DND-41 (cell line): ENCODE measurements around the gene ATAD3B.
"Not testable (repeated sequence)": the region's sequence is repeated elsewhere in the genome, so short reads cannot be mapped to it uniquely, and the experiment has no call there.

ENCODE experiments used
- ATAC-seq: fragments of 200-7000 bp; cut with Tn5 transposase; 3 replicates; pipeline ENCODE4 v1.9.1; 2021; ENCODE audit warnings: low read depth; ENCODE audit not compliant: insufficient read depth
- DNase-seq: peaks from one replicate; pipeline ENCODE4 v3.0.0-alpha.2; 2020
- H2AFZ ChIP-seq: 2 replicates; pipeline ENCODE4 v1.6.0; 2012; ENCODE audit warnings: low read depth, low read length
- H3K27ac ChIP-seq: 2 replicates; pipeline ENCODE4 v1.5.1; 2012; ENCODE audit warnings: low read length, inconsistent platforms
- H3K27me3 ChIP-seq: fragments of 200-600 bp; sonication (generic); 2 replicates; pipeline ENCODE4 v1.6.0; 2012; ENCODE audit warnings: low read length, mild to moderate bottlenecking, inconsistent platforms; ENCODE audit not compliant: insufficient read depth, poor library complexity
- H3K36me3 ChIP-seq: 2 replicates; pipeline ENCODE4 v1.5.1; 2012; ENCODE audit warnings: low read length, inconsistent platforms; ENCODE audit not compliant: insufficient read depth
- H3K4me1 ChIP-seq: 2 replicates; pipeline ENCODE4 v1.5.1; 2012; ENCODE audit warnings: mild to moderate bottlenecking, low read length; ENCODE audit not compliant: insufficient read depth
- H3K4me2 ChIP-seq: 2 replicates; pipeline ENCODE4 v1.6.0; 2012; ENCODE audit warnings: mild to moderate bottlenecking, moderate library complexity, low read length, inconsistent platforms; ENCODE audit not compliant: insufficient read depth
- H3K4me3 ChIP-seq, 2 experiments: fragments of 200-600 bp in 1 of 2; shearing (Covaris generic) in 1 of 2; 2 replicates each; pipeline ENCODE4 v1.5.1; 2012 to 2016; ENCODE audit warnings: inconsistent platforms in 2 of 2, low read length in 2 of 2, mild to moderate bottlenecking in 2 of 2, low read depth in 1 of 2, moderate library complexity in 1 of 2
- H3K79me2 ChIP-seq: 2 replicates; pipeline ENCODE4 v1.6.0; 2012; ENCODE audit warnings: low read length, inconsistent platforms; ENCODE audit not compliant: insufficient read depth
- H3K9ac ChIP-seq: 2 replicates; pipeline ENCODE4 v1.6.0; 2012; ENCODE audit warnings: low read depth, mild to moderate bottlenecking, inconsistent platforms, low read length, moderate library complexity
- H3K9me3 ChIP-seq: 2 replicates; pipeline ENCODE4 v1.5.1; 2012; ENCODE audit warnings: low read length, moderate library complexity, mild to moderate bottlenecking, inconsistent platforms; ENCODE audit not compliant: insufficient read depth, severe bottlenecking
- H4K20me1 ChIP-seq: 2 replicates; pipeline ENCODE4 v1.6.0; 2012; ENCODE audit warnings: low read length; ENCODE audit not compliant: insufficient read depth
- EZH2 ChIP-seq: IDR thresholded peaks from 3 replicates; pipeline ENCODE4 v1.6.1; 2012; ENCODE audit warnings: borderline replicate concordance, low read depth, mild to moderate bottlenecking, moderate library complexity, low read length, inconsistent platforms; ENCODE audit not compliant: severe bottlenecking
- TF ChIP-seq, protein P1 (sequence below): IDR thresholded peaks from 2 replicates; pipeline ENCODE4 v1.5.1; 2012; ENCODE audit warnings: borderline replicate concordance, low read length, moderate library complexity, mild to moderate bottlenecking; ENCODE audit not compliant: poor library complexity, severe bottlenecking; ENCODE audit errors: extremely low read depth

The ATAD3B gene

GRCh38 chr1:1455366-1455884 lies 16.1 kb upstream of the ATAD3B start:
- H3K9ac ChIP-seq, result no peak overlapping the region
- H3K4me3 ChIP-seq, result no peak overlapping the region
- H3K79me2 ChIP-seq, result no peaks in the 10 kb centered on the region
- no peak for TF ChIP-seq EZH2
- TF ChIP-seq, protein P1, sequence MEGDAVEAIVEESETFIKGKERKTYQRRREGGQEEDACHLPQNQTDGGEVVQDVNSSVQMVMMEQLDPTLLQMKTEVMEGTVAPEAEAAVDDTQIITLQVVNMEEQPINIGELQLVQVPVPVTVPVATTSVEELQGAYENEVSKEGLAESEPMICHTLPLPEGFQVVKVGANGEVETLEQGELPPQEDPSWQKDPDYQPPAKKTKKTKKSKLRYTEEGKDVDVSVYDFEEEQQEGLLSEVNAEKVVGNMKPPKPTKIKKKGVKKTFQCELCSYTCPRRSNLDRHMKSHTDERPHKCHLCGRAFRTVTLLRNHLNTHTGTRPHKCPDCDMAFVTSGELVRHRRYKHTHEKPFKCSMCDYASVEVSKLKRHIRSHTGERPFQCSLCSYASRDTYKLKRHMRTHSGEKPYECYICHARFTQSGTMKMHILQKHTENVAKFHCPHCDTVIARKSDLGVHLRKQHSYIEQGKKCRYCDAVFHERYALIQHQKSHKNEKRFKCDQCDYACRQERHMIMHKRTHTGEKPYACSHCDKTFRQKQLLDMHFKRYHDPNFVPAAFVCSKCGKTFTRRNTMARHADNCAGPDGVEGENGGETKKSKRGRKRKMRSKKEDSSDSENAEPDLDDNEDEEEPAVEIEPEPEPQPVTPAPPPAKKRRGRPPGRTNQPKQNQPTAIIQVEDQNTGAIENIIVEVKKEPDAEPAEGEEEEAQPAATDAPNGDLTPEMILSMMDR, result no peak
- DNase-seq (no peak), ATAC-seq (no peak)
- no peaks in the 10 kb centered on the region for H3K27me3 ChIP-seq
- H3K4me2 ChIP-seq, result no peak overlapping the region
- no peaks in the 10 kb centered on the region for H3K9me3 ChIP-seq
- no peaks in the 10 kb centered on the region for H4K20me1 ChIP-seq
- no peak overlapping the region for H2AFZ ChIP-seq
- H3K36me3 ChIP-seq, result no peaks in the 10 kb centered on the region
- H3K27ac ChIP-seq, result no peak overlapping the region
- no peaks in the 10 kb centered on the region for H3K4me1 ChIP-seq

DNA sequence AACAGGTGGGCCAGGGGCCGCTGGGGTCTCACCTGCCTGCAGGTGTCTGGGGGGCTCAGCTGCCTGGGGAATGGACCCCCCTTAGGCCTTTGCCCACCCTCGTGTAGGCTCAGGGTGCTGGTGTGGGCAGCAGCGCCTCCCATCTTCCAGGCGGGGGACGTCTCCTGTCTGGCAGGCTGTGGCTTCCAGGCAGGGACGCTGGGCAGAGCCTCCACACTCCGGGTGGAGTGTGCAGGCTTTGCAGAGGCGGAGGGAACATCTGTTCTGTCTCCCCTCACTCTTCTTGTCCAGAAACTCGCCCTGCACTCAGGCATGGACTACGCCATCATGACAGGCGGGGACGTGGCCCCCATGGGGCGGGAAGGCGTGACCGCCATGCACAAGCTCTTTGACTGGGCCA lies 15.6 kb upstream of the ATAD3B start:
- not testable (repeated sequence) for ATAC-seq

DNA sequence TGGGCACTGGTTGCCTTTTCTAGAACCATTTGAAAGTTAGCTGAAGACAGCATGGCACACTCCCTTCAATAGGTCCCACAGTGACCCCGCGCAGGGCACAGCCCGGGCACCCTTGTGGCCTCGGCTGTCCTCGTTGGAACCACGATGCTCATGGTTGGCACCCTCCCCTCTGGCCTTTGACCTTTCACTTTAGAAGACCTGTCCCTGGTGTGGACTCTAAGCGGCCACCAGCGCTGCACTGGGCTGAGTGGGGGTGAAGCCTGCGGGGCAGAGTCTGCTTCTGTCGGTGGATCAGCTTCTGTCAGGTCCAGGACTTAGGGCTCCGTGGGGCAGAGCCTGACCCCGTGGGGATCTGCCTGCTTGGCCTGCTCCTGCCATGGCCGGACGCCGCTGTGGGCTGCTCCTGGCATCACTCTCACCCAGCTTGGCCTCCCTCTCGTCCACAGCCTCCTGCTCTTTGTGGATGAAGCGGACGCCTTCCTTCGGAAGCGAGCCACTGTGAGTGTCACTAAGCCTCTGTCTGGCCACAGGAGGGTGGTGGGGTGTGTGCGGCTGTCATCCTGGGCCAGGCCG lies 14.8 kb upstream of the ATAD3B start:
- H4K20me1 ChIP-seq, ATAC-seq, H3K9ac ChIP-seq, H3K4me2 ChIP-seq, H3K36me3 ChIP-seq, DNase-seq, H3K27ac ChIP-seq, H3K9me3 ChIP-seq, H2AFZ ChIP-seq, H3K27me3 ChIP-seq, H3K4me3 ChIP-seq, H3K4me1 ChIP-seq, H3K79me2 ChIP-seq: not testable (repeated sequence)

More for the DNA sequence above, 15.6 kb upstream of the ATAD3B start:
- not testable (repeated sequence) for H3K36me3 ChIP-seq, H3K9ac ChIP-seq, DNase-seq, H3K4me1 ChIP-seq, H3K4me3 ChIP-seq, H3K79me2 ChIP-seq, H3K9me3 ChIP-seq, H3K27me3 ChIP-seq, H3K27ac ChIP-seq, H4K20me1 ChIP-seq, H2AFZ ChIP-seq, H3K4me2 ChIP-seq

DNA sequence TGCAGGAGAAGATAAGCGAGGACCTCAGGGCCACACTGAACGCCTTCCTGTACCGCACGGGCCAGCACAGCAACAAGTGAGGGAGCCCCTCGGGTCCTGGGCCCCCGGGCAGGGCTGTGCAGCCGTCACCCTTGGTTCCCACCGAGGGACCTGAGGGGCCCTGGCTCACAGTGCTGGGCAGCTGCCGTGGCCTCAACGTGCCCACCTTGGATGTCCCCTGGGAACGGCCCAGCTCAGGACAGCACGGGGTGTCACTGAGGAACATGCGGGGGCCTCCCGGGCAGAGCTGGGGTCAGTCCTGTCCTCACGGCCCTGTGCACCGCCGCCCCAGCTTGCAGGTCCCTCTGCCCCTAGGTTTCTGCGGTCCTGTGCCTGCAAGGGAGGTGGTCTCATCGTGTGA lies 12.4 kb upstream of the ATAD3B start:
- H3K9me3 ChIP-seq, H3K9ac ChIP-seq, H4K20me1 ChIP-seq, H3K79me2 ChIP-seq, H2AFZ ChIP-seq, H3K4me2 ChIP-seq, H3K36me3 ChIP-seq, DNase-seq, H3K4me1 ChIP-seq, H3K27ac ChIP-seq, ATAC-seq, H3K4me3 ChIP-seq, H3K27me3 ChIP-seq: not testable (repeated sequence)

GRCh38 chr1:1459711-1460110 lies 11.9 kb upstream of the ATAD3B start:
- DNase-seq, H3K9me3 ChIP-seq, H4K20me1 ChIP-seq, H3K27me3 ChIP-seq, ATAC-seq, H2AFZ ChIP-seq, H3K9ac ChIP-seq, H3K79me2 ChIP-seq, H3K27ac ChIP-seq, H3K4me3 ChIP-seq, H3K36me3 ChIP-seq, H3K4me1 ChIP-seq, H3K4me2 ChIP-seq: not testable (repeated sequence)
